ENCODE data around the gene FBXO42. TPM values are rescaled to one million over a fixed set of nuclear protein-coding genes. Genes with fewer than 3 reads are reported as not detected.
A peak's percentile ranks its signal among the peaks of the same experiment; 100 is the strongest.

Gene FBXO42
- polyA plus RNA-seq, 3 donors = 11.6 to 18.4 (median 16.9) TPM

- H3K79me2 ChIP-seq (ENCODE audit: insufficient read depth, low read length) = peaks cover 78% of the 10 kb centered on the region
- DNase-seq = no peak
- H3K4me2 ChIP-seq (replicated peaks; ENCODE audit: extremely low read depth, low read length, poor library complexity, severe bottlenecking) = no peak overlapping the region
- peaks cover 94% of the 10 kb centered on the region for H4K20me1 ChIP-seq (ENCODE audit: insufficient read depth, low read length)
- peaks cover 3 to 28% of the 10 kb centered on the region in 2 donors for H3K36me3 ChIP-seq (replicated peaks in 1 of 2; ENCODE audit: control insufficient read depth in 1 of 2, insufficient read depth in 2 of 2, low read length in 2 of 2)
- no peaks in the 10 kb centered on the region for H3K4me1 ChIP-seq (ENCODE audit: control insufficient read depth in 1 of 2, insufficient read depth in 2 of 2, low read length in 2 of 2)
- H3K9ac ChIP-seq (ENCODE audit: insufficient read depth, low read length, poor library complexity, severe bottlenecking) = no peak overlapping the region
- H3K27ac Mint-ChIP-seq = peak overlapping the region in 1 of 7 donors; percentile 35
- no peaks in the 10 kb centered on the region for H3K9me3 ChIP-seq (replicated peaks in 1 of 2; ENCODE audit: control insufficient read depth in 1 of 2, insufficient read depth in 1 of 2, low read length in 2 of 2)
- H3K36me3 Mint-ChIP-seq = peaks cover 14 to 21% of the 10 kb centered on the region in 2 donors
- no peaks in the 10 kb centered on the region for H3K27me3 ChIP-seq (ENCODE audit: control insufficient read depth in 2 of 2, insufficient read depth in 2 of 2, low read length in 2 of 2)
- peaks cover 2% of the 10 kb centered on the region for H3K4me1 Mint-ChIP-seq
- intact Hi-C loops (cut with micrococcal nuclease) = no loop called here
- TF ChIP-seq, protein P1, sequence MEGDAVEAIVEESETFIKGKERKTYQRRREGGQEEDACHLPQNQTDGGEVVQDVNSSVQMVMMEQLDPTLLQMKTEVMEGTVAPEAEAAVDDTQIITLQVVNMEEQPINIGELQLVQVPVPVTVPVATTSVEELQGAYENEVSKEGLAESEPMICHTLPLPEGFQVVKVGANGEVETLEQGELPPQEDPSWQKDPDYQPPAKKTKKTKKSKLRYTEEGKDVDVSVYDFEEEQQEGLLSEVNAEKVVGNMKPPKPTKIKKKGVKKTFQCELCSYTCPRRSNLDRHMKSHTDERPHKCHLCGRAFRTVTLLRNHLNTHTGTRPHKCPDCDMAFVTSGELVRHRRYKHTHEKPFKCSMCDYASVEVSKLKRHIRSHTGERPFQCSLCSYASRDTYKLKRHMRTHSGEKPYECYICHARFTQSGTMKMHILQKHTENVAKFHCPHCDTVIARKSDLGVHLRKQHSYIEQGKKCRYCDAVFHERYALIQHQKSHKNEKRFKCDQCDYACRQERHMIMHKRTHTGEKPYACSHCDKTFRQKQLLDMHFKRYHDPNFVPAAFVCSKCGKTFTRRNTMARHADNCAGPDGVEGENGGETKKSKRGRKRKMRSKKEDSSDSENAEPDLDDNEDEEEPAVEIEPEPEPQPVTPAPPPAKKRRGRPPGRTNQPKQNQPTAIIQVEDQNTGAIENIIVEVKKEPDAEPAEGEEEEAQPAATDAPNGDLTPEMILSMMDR (IDR thresholded peaks at IDR 0.05) = no peak
- no peak overlapping the region for H3K4me3 ChIP-seq (replicated peaks in 1 of 3; ENCODE audit: low read depth in 2 of 3, low read length in 3 of 3)
- WGBS (ENCODE audit: insufficient coverage) = 100% methylated on average over 1 of the region's 5 CpGs
- no peak overlapping the region for H3K4me3 Mint-ChIP-seq
- H2AFZ ChIP-seq (ENCODE audit: insufficient read depth, low read depth, low read length, poor library complexity, severe bottlenecking) = no peak overlapping the region
- H3K9me3 Mint-ChIP-seq = no peaks in the 10 kb centered on the region
- H3K27me3 Mint-ChIP-seq (ENCODE audit: low read depth in 3 of 3) = no peaks in the 10 kb centered on the region
- H3K27ac ChIP-seq (ENCODE audit: low read depth in 1 of 2, low read length in 2 of 2) = no peak overlapping the region
Measured at GRCh38 chr1:16326833-16327404, 25.4 kb downstream of the FBXO42 start.

DNA sequence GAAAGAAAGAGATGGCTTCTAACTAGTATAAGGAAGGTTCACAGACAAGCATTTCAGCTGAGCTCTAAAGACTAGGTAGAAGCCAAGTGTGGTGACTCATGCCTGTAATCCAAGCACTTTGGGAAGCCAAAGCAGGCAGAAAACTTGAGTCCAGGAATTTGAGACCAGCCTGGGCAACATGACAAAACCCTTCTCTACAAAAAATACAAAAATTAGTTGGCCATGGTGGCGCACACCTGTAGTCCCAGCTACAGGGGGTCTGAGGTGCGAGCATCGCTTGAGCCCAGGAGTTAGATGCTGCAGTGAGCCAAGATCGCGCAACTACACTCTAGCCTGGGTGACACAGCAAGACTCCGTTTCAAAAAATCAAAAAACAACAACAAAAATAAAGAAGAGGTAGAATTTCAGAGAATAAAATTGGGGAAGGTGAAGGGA, 27.8 kb downstream of the FBXO42 start:
- peaks cover 12% of the 10 kb centered on the region for H3K4me1 Mint-ChIP-seq

More for the DNA sequence above, 27.8 kb downstream of the FBXO42 start:
- no peak overlapping the region for H3K9ac ChIP-seq (ENCODE audit: insufficient read depth, low read length, poor library complexity, severe bottlenecking)
- Mint-ChIP-seq H3K27me3 (ENCODE audit: low read depth in 3 of 3) (no peaks in the 10 kb centered on the region), H3K4me3 (no peak overlapping the region), H3K9me3 (no peaks in the 10 kb centered on the region), H3K36me3 (peaks cover 12 to 21% of the 10 kb centered on the region in 2 donors), H3K27ac (peak overlapping the region in 1 of 7 donors; percentile 10)
- no peaks in the 10 kb centered on the region for H3K27me3 ChIP-seq (ENCODE audit: control insufficient read depth in 2 of 2, insufficient read depth in 2 of 2, low read length in 2 of 2)
- peaks cover 85% of the 10 kb centered on the region for H3K79me2 ChIP-seq (ENCODE audit: insufficient read depth, low read length)
- WGBS (ENCODE audit: insufficient coverage) = 100% methylated on average over 3 of the region's 6 CpGs
- H4K20me1 ChIP-seq (ENCODE audit: insufficient read depth, low read length) = peaks cover 100% of the 10 kb centered on the region
- intact Hi-C loops (cut with micrococcal nuclease) = no loop called here
- TF ChIP-seq, protein P1 (IDR thresholded peaks at IDR 0.05) = no peak
- H3K9me3 ChIP-seq (replicated peaks in 1 of 2; ENCODE audit: control insufficient read depth in 1 of 2, insufficient read depth in 1 of 2, low read length in 2 of 2) = no peaks in the 10 kb centered on the region
- no peak overlapping the region for H2AFZ ChIP-seq (ENCODE audit: insufficient read depth, low read depth, low read length, poor library complexity, severe bottlenecking)
- no peak for DNase-seq
- peaks cover 0 to 2% of the 10 kb centered on the region in 2 donors for H3K4me1 ChIP-seq (ENCODE audit: control insufficient read depth in 1 of 2, insufficient read depth in 2 of 2, low read length in 2 of 2)
- no peak overlapping the region for H3K4me2 ChIP-seq (replicated peaks; ENCODE audit: extremely low read depth, low read length, poor library complexity, severe bottlenecking)
- no peak overlapping the region for H3K27ac ChIP-seq (ENCODE audit: low read depth in 1 of 2, low read length in 2 of 2)
- H3K4me3 ChIP-seq (replicated peaks in 1 of 3; ENCODE audit: low read depth in 2 of 3, low read length in 3 of 3) = no peak overlapping the region
- H3K36me3 ChIP-seq (replicated peaks in 1 of 2; ENCODE audit: control insufficient read depth in 1 of 2, insufficient read depth in 2 of 2, low read length in 2 of 2) = peaks cover 4 to 28% of the 10 kb centered on the region in 2 donors

Data from CD14-positive monocyte (primary cell).